B cell (primary cell): ENCODE measurements around the gene CDH13.

ENCODE experiments used
- CTCF ChIP-seq: fragments of 200-600 bp; IDR thresholded peaks from one replicate; pipeline ENCODE4 v1.8.0; 2022; ENCODE audit warnings: antibody characterized with exemption, mild to moderate bottlenecking
- EZH2 ChIP-seq: IDR thresholded peaks from 2 replicates; pipeline ENCODE4 v1.6.1; 2012; ENCODE audit warnings: borderline replicate concordance, low read depth, mild to moderate bottlenecking, moderate library complexity, low read length; ENCODE audit not compliant: insufficient read depth, poor library complexity, severe bottlenecking

- TF ChIP-seq EZH2 (no peak), CTCF (no peak)
Measured at GRCh38 chr16:83619381-83620150, 992.8 kb downstream of the CDH13 start.
